GM21717 (cell line): ENCODE results near the gene ENPP1.
A peak's percentile ranks its signal among the peaks of the same experiment; 100 is the strongest.

ENCODE experiments used
- ATAC-seq: cut with Tn5 transposase; IDR thresholded peaks from one replicate; pipeline ENCODE4 v1.9.1; 2021; ENCODE audit warnings: mild to moderate bottlenecking, moderate library complexity; ENCODE audit not compliant: unreplicated experiment

ENPP1 gene

GRCh38 chr6:131784561-131784960 lies 23.3 kb upstream of the ENPP1 start:
- no peak for ATAC-seq

GRCh38 chr6:131787079-131787478 lies 20.7 kb upstream of the ENPP1 start:
- ATAC-seq, result no peak

- no peak for ATAC-seq
Observed at GRCh38 chr6:131787766-131788712, 19.8 kb upstream of the ENPP1 start.

GRCh38 chr6:131789219-131789618 lies 18.6 kb upstream of the ENPP1 start:
- ATAC-seq, result no peak

GRCh38 chr6:131791476-131791875 lies 16.3 kb upstream of the ENPP1 start:
- no peak for ATAC-seq

GRCh38 chr6:131792091-131792496 lies 15.7 kb upstream of the ENPP1 start:
- ATAC-seq, result no peak

GRCh38 chr6:131795366-131795765 lies 12.5 kb upstream of the ENPP1 start:
- no peak for ATAC-seq

- no peak for ATAC-seq
Observed at GRCh38 chr6:131802347-131802746, 5.5 kb upstream of the ENPP1 start.

GRCh38 chr6:131803007-131803769 lies 4.6 kb upstream of the ENPP1 start:
- no peak for ATAC-seq

GRCh38 chr6:131804131-131804530 lies 3.7 kb upstream of the ENPP1 start:
- ATAC-seq, result no peak

GRCh38 chr6:131807321-131807643 lies 538 bp upstream of the ENPP1 start:
- no peak for ATAC-seq

- ATAC-seq, result no peak
Observed at GRCh38 chr6:131808460-131809269, 845 bp downstream of the ENPP1 start.

- no peak for ATAC-seq
Observed at GRCh38 chr6:131811500-131811899, 3.7 kb downstream of the ENPP1 start.

GRCh38 chr6:131813991-131814390 lies 6.2 kb downstream of the ENPP1 start:
- ATAC-seq, result no peak

GRCh38 chr6:131816869-131817268 lies 9.0 kb downstream of the ENPP1 start:
- no peak for ATAC-seq

- peak; percentile 55 for ATAC-seq
Observed at GRCh38 chr6:131819572-131820124, 11.8 kb downstream of the ENPP1 start.

GRCh38 chr6:131821010-131821807 lies 13.4 kb downstream of the ENPP1 start:
- no peak for ATAC-seq

GRCh38 chr6:131822119-131822518 lies 14.3 kb downstream of the ENPP1 start:
- no peak for ATAC-seq

- ATAC-seq, result no peak
Observed at GRCh38 chr6:131823276-131823902, 15.6 kb downstream of the ENPP1 start.

- no peak for ATAC-seq
Observed at GRCh38 chr6:131825946-131826345, 18.1 kb downstream of the ENPP1 start.
